ENCODE measurements around the gene SDK2. TPM values are rescaled to one million over a fixed set of nuclear protein-coding genes. Genes with fewer than 3 reads are reported as not detected.

The SDK2 gene
- total and polyA plus RNA-seq, 2 of the 8 experiments (the other 6 are each of a cell fraction or from before 2014, with no cell fraction given): 3.9 to 4.1 TPM

DNA sequence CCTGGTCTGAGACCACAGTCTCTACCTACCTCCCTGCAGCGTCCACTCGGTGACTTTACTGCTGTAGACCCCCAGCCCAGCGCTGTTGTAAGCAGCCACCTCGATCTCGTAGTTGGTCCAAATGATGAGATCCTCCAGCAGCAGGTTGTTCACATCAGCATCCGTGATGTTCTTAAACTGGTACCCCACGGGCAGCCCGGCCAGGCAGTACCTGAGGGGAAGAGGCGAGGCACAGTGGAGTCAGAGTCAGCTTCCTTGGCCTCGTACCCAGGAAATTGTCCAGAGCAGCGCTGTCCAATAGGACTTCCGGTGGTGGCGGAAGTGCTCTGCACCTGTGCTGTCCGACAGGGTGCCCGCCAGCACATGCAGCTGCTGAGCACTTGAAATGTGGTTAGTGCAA lies 228.5 kb downstream of the SDK2 start (continued):
- TF ChIP-seq, protein P1, sequence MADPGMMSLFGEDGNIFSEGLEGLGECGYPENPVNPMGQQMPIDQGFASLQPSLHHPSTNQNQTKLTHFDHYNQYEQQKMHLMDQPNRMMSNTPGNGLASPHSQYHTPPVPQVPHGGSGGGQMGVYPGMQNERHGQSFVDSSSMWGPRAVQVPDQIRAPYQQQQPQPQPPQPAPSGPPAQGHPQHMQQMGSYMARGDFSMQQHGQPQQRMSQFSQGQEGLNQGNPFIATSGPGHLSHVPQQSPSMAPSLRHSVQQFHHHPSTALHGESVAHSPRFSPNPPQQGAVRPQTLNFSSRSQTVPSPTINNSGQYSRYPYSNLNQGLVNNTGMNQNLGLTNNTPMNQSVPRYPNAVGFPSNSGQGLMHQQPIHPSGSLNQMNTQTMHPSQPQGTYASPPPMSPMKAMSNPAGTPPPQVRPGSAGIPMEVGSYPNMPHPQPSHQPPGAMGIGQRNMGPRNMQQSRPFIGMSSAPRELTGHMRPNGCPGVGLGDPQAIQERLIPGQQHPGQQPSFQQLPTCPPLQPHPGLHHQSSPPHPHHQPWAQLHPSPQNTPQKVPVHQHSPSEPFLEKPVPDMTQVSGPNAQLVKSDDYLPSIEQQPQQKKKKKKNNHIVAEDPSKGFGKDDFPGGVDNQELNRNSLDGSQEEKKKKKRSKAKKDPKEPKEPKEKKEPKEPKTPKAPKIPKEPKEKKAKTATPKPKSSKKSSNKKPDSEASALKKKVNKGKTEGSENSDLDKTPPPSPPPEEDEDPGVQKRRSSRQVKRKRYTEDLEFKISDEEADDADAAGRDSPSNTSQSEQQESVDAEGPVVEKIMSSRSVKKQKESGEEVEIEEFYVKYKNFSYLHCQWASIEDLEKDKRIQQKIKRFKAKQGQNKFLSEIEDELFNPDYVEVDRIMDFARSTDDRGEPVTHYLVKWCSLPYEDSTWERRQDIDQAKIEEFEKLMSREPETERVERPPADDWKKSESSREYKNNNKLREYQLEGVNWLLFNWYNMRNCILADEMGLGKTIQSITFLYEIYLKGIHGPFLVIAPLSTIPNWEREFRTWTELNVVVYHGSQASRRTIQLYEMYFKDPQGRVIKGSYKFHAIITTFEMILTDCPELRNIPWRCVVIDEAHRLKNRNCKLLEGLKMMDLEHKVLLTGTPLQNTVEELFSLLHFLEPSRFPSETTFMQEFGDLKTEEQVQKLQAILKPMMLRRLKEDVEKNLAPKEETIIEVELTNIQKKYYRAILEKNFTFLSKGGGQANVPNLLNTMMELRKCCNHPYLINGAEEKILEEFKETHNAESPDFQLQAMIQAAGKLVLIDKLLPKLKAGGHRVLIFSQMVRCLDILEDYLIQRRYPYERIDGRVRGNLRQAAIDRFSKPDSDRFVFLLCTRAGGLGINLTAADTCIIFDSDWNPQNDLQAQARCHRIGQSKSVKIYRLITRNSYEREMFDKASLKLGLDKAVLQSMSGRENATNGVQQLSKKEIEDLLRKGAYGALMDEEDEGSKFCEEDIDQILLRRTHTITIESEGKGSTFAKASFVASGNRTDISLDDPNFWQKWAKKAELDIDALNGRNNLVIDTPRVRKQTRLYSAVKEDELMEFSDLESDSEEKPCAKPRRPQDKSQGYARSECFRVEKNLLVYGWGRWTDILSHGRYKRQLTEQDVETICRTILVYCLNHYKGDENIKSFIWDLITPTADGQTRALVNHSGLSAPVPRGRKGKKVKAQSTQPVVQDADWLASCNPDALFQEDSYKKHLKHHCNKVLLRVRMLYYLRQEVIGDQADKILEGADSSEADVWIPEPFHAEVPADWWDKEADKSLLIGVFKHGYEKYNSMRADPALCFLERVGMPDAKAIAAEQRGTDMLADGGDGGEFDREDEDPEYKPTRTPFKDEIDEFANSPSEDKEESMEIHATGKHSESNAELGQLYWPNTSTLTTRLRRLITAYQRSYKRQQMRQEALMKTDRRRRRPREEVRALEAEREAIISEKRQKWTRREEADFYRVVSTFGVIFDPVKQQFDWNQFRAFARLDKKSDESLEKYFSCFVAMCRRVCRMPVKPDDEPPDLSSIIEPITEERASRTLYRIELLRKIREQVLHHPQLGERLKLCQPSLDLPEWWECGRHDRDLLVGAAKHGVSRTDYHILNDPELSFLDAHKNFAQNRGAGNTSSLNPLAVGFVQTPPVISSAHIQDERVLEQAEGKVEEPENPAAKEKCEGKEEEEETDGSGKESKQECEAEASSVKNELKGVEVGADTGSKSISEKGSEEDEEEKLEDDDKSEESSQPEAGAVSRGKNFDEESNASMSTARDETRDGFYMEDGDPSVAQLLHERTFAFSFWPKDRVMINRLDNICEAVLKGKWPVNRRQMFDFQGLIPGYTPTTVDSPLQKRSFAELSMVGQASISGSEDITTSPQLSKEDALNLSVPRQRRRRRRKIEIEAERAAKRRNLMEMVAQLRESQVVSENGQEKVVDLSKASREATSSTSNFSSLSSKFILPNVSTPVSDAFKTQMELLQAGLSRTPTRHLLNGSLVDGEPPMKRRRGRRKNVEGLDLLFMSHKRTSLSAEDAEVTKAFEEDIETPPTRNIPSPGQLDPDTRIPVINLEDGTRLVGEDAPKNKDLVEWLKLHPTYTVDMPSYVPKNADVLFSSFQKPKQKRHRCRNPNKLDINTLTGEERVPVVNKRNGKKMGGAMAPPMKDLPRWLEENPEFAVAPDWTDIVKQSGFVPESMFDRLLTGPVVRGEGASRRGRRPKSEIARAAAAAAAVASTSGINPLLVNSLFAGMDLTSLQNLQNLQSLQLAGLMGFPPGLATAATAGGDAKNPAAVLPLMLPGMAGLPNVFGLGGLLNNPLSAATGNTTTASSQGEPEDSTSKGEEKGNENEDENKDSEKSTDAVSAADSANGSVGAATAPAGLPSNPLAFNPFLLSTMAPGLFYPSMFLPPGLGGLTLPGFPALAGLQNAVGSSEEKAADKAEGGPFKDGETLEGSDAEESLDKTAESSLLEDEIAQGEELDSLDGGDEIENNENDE (IDR thresholded peaks at IDR 0.05; ENCODE audit: insufficient replicate concordance, low read length): no peak
- TF ChIP-seq ASH2L (IDR thresholded peaks at IDR 0.05; ENCODE audit: low read length): no peak
- TF ChIP-seq CEBPB (IDR thresholded peaks at IDR 0.05; ENCODE audit: low read depth, low read length): no peak
- TF ChIP-seq CREB1 (IDR thresholded peaks at IDR 0.05): no peak
- TF ChIP-seq RAD21 (IDR thresholded peaks at IDR 0.05 in 1 of 2, conservative IDR thresholded peaks at IDR 0.05 in 1 of 2; ENCODE audit: low read depth in 2 of 2, low read length in 2 of 2): no peak
- TF ChIP-seq SP2 (IDR thresholded peaks at IDR 0.05; ENCODE audit: low read length): no peak
- TF ChIP-seq EP300 (IDR thresholded peaks at IDR 0.05; ENCODE audit: borderline replicate concordance in 1 of 2, low read depth in 2 of 2, low read length in 2 of 2): no peak
- TF ChIP-seq SP1 (IDR thresholded peaks at IDR 0.05; ENCODE audit: low read depth, low read length): no peak
